ENCODE data around the gene CD1C.
A peak's percentile ranks its signal among the peaks of the same experiment; 100 is the strongest.
"Not testable (repeated sequence)": the region's sequence is repeated elsewhere in the genome, so short reads cannot be mapped to it uniquely, and the experiment has no call there.

CD1C gene

GRCh38 chr1:158289811-158290210 is at the start of gene CD1C:
TSS of gene CD1C (plus strand) at chr1:158289923. CDS start at chr1:158290065, 142 bp downstream.
- no peak for DNase-seq

- DNase-seq = no peak
Observed at GRCh38 chr1:158246650-158247049, 43.1 kb upstream of the CD1C start.

DNA sequence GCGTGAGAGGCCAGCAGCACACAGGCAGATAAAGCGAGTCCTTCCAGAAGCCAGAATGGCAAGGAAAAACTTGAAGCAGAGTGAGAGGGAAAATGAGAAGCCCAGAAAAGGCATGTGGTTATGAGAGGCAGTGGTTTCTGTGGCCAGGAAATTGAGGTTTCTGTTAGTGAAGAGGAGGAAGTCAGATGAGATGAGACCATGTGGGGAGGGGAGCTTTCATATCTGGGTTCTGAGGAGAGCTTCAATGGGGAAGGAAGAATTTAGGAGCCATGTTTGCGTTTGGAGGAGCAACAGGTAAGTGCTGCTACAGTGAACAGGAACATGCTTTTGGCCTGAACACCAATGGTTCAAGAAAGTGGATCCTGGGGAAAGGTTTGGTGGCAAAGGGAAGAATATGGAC is 41.6 kb upstream of the CD1C start:
- peak in 8 of 58 donors; percentile 1 to 22 (median 8) for DNase-seq

- DNase-seq = peak in 2 of 58 donors; percentile 1
Observed at GRCh38 chr1:158248771-158249170, 41.0 kb upstream of the CD1C start.

DNA sequence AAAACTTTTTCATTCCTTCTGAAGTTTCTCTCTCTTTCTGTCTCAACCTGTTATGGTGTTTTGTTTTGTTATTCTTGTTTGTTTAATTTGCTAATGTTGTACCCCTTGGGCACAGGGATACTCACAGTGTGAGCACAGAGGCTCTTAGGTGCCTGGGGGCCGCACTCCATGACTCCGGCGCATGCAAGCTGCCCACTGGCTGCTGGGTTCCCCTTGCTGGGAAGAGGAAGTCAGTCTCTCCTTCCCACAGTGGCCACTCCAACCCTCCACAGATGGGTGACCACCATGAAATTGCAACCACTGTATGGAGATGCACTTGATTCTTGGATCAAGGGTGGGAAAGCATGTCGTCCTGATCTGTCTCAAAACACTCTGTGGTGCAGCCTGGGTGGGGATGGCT is 40.1 kb upstream of the CD1C start:
- DNase-seq = no peak

- no peak for DNase-seq
Observed at GRCh38 chr1:158251163-158251562, 38.6 kb upstream of the CD1C start.

- no peak for DNase-seq
Observed at GRCh38 chr1:158255656-158256055, 34.1 kb upstream of the CD1C start.

DNA sequence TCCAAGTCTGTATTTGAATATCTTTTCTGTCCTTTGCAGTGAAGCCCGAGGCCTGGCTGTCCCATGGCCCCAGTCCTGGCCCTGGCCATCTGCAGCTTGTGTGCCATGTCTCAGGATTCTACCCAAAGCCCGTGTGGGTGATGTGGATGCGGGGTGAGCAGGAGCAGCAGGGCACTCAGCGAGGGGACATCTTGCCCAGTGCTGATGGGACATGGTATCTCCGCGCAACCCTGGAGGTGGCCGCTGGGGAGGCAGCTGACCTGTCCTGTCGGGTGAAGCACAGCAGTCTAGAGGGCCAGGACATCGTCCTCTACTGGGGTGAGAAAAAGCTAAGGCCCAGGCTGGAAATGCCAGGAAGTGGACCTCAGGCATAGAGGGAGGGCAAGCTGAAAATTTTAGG is 33.0 kb upstream of the CD1C start:
- DNase-seq = not testable (repeated sequence)

DNA sequence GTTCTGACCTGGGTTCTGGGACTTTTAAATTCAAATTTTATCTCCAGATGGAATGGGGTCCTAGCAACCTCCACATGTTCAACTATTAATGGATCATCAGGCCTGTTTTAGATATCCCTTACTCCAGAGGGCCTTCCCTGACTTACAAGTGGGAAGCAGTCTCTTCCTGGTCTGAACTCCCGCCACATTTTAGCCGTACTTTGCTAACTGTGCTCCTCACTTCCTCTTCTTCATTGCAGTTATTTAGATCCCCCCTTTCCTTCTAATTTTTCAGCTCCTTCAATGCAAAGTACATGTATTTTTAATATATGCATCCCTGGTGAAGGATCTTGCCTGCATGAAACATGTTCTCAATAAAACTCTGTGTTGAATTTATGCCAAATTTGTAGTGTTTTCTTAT is 31.8 kb upstream of the CD1C start:
- DNase-seq = no peak

DNA sequence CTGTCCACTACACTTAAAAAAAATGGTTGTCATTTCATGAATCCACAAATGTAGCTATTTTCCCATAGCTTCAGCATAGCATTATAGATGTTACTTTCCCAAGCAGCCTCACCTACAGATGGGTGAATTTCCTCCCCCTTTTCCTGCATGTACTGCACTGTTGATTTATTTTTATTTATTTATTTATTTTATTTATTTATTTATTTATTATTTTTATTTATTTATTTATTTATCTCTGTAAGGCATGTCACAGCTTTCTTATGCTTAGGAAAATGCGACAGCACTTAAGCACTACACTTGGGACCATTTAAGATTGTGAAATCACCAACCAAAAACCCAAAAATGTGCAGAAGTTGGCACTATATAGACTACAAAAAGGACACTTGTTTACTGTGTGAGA is 30.6 kb upstream of the CD1C start:
- DNase-seq = no peak

GRCh38 chr1:158272681-158273080 is 17.0 kb upstream of the CD1C start:
- no peak for DNase-seq

DNA sequence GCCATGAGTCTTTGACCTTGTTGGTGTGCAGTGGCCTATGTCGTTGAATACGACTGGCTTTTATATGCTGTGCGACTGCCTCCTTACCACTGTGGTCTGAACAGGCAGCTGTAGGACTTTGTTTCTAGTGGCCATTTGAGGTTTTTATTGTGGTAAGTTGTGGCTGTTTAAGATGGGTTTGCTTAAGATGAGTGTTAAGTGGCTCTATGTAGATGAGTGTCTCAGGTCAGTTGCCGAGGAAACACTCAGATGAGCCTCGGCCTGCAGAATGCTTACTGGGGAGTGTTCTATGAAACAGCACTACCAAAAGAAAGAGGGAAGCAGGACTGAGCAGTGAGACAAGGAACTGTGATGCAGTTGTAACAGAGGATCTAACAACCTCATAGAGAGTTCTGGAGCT is 14.9 kb upstream of the CD1C start:
- DNase-seq = no peak

GRCh38 chr1:158282421-158282820 is 7.3 kb upstream of the CD1C start:
- DNase-seq = not testable (repeated sequence)

- DNase-seq = no peak
Observed at GRCh38 chr1:158283965-158284364, 5.8 kb upstream of the CD1C start.

DNA sequence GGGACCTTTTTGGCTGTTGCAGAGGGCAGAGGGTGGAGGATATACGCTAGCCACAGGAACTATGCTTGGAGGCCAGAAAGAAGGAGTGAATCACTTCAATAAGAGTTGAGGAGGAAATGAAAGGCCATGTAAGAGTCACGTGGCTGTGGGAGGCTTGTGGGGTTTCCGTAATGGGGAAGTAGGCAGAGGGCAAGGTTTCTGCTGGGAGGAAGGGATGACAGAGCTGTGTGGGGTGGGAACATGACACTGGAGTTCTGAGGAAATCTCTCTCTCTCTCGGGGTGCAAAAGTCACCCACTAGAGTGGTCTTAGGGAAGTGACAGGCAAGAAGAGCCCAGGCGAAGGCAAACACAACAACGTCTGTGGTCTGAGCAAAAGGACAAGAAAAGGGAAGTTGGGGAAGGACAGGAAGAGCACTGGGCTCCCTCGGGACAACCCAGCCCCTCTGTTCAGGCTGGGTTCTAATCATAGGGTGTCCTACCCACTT is 3.9 kb upstream of the CD1C start:
- peak in 33 of 58 donors; percentile 1 to 53 (median 17) for DNase-seq

GRCh38 chr1:158286487-158286886 is 3.2 kb upstream of the CD1C start:
- no peak for DNase-seq

- DNase-seq = no peak
Observed at GRCh38 chr1:158286941-158287346, 2.8 kb upstream of the CD1C start.

DNA sequence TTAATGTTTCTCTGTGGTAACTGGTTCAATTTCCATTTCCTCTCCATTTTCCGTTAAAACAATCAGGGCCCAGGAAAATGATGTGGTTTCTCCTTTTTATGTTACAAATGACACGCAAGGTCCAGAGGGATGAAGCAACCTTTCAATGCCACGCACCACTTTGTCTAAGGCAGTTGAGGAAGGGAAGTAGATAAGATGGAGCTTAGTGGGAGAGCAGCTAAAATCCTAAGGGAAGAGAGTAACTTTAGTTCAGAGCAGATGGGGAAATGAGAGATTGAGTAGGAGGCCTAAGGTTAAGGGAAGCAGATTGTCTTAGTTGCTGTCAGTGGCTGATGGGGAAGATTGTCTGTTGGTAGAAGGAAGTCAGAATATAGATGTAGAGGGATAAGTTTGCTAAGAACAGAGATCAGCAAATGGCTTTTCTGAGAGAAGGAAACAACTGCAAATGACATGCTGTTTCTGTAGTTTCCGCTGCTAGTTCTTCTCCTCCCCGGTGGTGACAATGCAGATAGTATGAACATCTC is 660 bp downstream of the CD1C start:
- peak in 2 of 58 donors; percentile 0 to 6 for DNase-seq

GRCh38 chr1:158295791-158296190 is 6.1 kb downstream of the CD1C start:
- DNase-seq = no peak

DNA sequence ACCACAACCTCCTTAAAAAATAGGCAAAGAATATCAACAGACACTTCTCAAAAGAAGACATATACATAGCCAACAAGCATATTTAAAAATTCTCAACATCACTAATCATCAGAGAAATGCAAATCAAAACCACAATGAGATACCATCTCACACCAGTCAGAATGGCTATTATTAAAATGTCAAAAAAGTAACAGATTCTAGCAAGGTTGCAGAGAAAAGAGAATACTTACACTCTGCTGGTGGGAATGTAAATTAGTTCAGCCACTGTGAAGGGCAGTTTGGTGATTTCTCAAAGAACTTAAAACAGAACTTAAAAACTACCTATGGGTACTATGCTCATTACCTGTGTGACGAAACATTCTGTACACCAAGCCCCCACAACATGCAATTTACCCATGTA is 20.9 kb downstream of the CD1C start:
- no peak for DNase-seq

- DNase-seq = no peak
Observed at GRCh38 chr1:158311066-158311465, 21.3 kb downstream of the CD1C start.

GRCh38 chr1:158323866-158324265 is 34.1 kb downstream of the CD1C start:
- no peak for DNase-seq

DNA sequence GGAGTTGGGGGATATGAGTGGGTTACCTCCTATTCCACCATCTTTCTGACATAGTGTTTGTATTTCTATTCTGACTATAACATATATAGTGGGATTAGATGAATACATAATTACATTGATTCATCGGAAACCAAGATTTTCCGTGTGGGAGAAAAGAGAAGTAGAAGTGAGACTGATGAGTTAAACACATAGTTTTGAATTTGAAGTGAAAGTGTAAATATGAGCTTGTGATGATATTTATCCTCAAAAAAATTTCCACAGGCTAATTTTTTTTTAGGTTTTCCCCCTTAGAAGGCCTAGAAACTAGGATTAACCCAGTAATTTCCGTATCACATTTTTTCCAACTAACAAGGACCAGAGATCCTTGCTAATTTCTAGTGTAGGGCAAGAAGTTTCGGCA is 34.7 kb downstream of the CD1C start:
- DNase-seq = no peak

DNA sequence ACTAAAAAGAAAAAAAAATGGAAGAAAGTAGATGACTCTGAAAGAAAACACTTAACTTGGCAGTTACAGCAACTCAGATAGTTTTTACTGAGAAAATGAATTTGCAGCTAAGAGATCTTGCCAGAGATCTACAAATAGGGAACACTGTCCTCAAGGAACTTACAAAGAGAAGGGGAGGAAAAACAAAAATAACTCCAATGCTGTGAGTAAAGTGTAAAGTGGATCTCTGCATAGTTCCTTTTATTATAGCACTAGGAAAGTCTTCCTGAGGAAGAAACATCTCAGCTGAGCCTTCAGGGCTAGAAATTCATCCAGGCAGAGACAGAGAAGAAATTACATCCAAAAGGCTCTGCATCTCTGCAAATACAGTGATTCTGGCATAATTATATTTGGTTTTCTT is 37.8 kb downstream of the CD1C start:
- DNase-seq = no peak
